Stimulated activated CD4-positive, alpha-beta T cell treated with anti-CD3 and anti-CD28 coated beads, Interleukin-12 subunit alpha, Interleukin-12 subunit beta, amount 100 ng/mL, for 48 hours (primary cell): ENCODE measurements around the gene ANAPC7.
"Not testable (repeated sequence)": the region's sequence is repeated elsewhere in the genome, so short reads cannot be mapped to it uniquely, and the experiment has no call there.

Source experiments
- DNase-seq, 3 donors: peaks; one replicate each; pipeline ENCODE4 v3.0.0-alpha.2; 2020; ENCODE audit warnings: low read depth in 2 of 3, low spot score in 1 of 3

The ANAPC7 gene

DNA sequence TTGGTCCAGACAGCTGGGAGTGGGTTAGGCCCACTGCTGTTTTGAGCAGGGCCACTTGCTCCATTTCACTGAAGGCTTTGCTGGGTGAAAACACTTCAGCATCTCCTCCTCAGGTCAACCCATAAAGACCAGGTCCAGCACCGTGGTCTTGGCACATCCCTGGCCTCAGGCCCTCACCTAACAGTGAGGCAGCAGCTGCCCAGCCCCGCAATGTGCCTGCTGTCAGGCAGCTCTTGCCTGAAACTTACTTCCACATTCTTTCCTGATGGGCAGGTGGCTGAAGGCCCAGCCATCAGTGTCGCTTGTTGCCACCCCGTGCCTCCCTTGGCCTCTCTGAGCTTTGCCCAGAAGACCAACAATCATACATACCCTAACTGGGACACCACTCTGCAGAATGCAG, 54.4 kb downstream of the ANAPC7 start:
- no peak for DNase-seq

- no peak for DNase-seq
Observed at GRCh38 chr12:110348431-110349059, 55.0 kb downstream of the ANAPC7 start.

DNA sequence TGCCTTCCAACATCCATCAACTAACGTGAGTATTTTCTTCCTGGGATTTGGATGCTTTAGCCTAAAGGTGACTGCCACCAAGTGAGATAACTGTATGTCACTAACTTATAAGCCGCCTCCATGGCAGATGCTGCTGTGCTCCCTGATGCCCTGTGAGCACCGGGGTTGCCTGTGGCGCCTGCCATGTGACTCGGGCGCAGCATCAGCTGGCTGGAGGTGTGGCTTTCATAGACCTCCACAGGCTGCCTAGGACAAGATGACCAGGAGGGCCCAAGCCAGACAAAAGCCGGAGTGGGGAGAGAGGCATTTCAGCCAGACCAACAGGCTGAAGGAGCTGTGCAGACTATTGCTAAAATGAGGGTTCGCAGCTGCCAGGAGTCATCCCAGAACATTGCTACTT, 55.7 kb downstream of the ANAPC7 start:
- no peak for DNase-seq

GRCh38 chr12:110345963-110346362, 57.5 kb downstream of the ANAPC7 start:
- no peak for DNase-seq

DNA sequence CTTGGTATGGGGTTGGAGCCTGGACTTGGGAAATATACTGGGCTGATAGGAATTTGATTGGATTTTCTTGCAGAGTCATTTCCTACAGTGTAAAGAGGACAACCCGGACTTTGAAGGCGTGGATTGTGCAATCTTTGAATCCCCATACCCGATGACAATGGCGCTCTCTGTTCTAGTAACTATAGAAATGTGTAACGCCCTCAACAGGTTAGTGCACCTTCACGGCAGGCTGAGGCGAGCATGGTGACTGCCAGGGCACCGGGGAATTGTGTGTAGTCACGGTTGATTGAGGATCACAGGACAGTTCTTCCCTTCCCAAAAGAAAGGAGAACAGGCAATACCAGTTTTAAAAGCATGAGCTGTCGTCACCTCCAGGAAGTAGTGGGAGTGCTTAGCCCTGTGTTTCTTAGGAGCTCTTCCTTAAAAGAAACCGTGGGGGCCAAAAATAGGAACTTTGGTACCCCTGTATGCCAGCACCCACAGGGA, 58.3 kb downstream of the ANAPC7 start:
- no peak for DNase-seq

- no peak for DNase-seq
Observed at GRCh38 chr12:110344657-110345056, 58.9 kb downstream of the ANAPC7 start.

DNA sequence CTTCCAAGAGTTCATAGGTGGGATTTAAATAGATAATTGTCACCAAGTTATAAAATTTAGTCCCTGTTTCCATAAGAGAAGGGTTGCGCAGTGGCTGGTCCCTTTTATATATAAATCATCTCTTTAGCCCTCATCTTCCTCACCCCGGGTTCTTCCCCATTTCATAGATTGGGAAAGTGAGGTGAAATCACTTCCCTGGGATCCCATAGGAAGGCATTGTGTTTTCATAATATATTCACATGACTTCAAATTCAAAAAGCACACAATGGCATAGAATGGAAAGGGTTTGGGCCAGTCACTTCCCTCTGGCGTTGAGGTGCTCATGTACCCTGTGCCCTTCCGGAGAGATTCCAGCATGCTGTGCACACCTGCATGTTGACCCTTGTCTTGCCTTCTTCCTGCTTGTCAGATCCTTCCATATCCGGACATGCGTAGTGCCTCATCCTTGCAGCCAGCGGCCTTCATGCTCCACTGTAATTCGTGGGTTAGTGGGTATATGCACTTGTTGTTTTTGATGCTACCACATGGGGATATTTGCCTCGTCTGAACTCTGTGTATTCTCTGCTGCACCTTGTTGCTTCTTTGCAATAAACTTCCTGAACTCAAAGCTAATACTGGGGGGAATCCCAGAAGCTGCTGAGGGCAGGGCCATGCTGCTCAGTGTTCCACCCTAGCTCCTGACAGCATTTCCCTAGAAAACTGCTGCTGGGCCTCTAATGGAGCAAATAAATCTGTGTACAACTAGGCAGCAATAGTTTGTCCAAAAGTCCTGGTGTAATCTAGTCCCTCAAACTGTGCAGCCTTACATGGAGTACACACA, 59.6 kb downstream of the ANAPC7 start:
- DNase-seq, result no peak

- no peak for DNase-seq
Observed at GRCh38 chr12:110343114-110343513, 60.4 kb downstream of the ANAPC7 start.

DNA sequence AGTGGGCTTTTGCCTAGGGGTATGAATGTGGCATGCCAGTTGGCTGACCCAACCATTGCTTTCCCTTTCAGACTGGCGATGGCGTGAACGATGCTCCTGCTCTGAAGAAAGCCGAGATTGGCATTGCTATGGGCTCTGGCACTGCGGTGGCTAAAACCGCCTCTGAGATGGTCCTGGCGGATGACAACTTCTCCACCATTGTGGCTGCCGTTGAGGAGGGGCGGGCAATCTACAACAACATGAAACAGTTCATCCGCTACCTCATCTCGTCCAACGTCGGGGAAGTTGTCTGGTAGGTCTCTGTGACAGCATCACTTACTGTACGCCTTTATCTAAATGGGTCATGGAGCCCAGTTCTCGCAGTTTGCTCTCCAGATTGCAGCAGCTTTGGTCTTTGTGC, 61.4 kb downstream of the ANAPC7 start:
- DNase-seq, result no peak

GRCh38 chr12:110340706-110341105, 62.8 kb downstream of the ANAPC7 start:
- DNase-seq, result no peak

DNA sequence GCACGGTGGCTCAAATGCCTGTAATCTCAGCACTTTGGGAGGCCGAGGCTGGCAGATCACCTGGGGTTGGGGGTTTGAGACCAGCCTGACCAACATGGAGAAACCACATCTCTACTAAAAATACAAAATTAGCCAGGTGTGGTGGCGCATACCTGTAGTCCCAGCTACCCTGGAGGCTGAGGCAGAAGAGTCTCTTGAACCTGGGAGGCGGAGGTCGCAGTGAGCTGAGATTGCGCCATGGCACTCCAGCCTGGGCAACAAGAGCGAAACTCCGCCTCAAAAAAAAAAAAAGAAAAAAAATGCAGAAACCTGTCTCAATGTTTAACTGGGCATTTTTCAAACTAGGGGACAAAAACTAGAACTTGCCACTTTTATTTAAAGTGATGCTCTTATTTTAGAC, 63.2 kb downstream of the ANAPC7 start:
- not testable (repeated sequence) for DNase-seq

- no peak for DNase-seq
Observed at GRCh38 chr12:110339184-110339952, 64.1 kb downstream of the ANAPC7 start.

DNA sequence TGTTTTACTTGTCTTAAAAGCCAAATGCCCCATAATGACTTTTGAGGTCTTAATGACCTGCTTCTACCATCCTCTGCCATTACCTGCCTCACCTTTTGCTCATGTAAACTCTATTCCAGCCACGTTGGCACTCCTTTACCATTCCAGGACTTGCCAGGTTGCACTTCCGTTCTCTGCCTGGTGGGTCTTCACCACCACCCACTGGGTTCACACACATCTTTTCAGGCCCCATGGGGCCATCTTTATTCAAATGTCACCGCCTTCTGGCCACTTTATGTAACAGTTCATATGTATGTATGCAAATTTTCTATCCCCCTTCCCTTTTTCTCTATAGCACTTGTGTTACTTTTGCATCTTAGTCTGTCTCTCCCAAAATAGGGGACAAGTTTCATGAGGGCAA, 64.8 kb downstream of the ANAPC7 start:
- DNase-seq, result no peak

DNA sequence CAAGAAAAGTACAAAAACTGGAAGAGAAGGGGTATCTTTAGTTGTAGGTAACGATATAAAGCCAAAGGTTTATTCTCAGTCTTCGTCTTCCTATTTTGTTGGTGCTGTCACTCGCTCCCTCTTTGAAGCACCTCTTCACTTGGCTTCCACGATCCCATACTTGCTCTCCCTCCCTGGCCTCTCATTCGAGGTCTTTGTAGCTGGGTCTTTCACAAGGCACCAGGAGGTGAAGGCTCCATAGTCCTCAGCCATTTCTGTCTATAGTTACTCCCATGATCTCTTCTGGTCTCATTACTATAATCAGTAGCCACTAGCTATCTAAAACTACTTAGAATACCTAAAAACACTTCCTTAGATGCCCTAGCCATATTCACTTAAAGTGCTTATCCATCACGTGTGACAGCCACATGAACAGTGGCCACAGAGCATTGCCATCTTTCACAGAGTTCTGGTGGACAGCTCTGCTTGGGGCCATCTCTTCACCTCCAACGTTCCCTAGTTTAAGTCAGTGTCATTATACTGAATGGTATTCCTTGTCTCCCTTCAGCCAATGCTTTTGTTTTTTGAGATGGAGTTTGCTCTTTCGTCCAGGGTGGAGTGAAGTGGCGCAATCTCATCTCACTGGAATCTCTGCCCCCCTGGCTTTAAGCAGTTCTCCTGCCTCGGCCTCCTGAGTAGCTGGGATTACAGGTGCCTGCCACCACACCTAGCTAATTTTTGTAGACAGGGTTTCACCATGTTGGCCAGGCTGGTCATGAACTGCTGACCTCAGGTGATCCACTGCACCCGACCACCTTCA, 65.4 kb downstream of the ANAPC7 start:
- no peak for DNase-seq

DNA sequence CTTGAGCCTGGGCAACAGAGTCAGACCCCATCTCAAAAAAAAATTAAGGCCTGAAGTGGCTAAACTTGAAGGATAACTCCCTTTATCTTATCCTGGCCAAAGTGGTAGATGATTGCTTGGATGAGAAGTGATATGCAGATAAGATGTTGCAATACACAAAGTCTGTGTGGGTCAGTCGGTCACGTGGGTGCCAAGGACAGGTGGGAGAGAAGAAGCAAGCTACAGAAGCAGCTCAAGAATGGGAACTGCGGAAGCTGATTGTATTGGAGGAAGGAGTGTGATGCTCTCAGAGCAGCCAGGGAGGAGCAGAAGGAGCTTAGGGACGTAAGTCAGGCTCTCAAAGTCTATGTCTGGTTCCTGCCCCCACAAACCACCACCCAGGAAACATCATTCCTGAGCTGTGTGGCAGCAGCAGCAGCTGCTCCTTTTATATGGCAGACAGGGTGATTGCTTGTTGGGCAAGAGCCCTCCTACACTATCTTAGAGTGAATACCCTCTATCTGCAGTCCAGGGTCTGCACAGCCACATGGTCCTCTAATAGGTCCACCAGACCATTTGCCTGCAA, 67.9 kb downstream of the ANAPC7 start:
- DNase-seq, result no peak

GRCh38 chr12:110333201-110333600, 70.3 kb downstream of the ANAPC7 start:
- no peak for DNase-seq

GRCh38 chr12:110330544-110330943, 73.0 kb downstream of the ANAPC7 start:
- DNase-seq, result no peak

GRCh38 chr12:110330124-110330523, 73.4 kb downstream of the ANAPC7 start:
- no peak for DNase-seq

- DNase-seq, result no peak
Observed at GRCh38 chr12:110329710-110330109, 73.8 kb downstream of the ANAPC7 start.
